NCI-H345 (cell line): ENCODE measurements around the gene CYP19A1.

ENCODE experiments used
- DNase-seq: peaks from one replicate; lab custom pipeline; 2025; lab: John Stamatoyannopoulos, UW

CYP19A1 gene

DNA sequence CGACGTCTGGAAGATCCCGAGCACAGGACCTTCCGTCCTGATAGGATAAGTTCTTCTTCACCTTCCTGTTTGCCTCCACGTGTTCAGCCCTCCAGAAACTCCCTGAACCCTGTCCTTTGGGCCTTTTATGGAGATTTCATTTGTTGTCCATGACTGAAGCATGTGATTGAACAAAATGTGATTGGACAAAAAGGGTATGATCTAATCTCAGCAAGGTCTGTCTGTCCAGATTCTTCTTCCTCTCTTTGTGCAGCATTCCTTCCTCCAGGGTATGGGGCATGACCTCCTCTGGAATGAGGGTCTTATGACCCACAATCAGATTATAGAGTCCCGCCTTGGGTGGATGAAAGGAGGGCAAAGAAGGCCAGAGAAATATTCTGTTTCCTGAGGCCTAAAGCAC, at the start of gene CYP19A1:
Gene CYP19A1, minus strand, starts transcription at position 101 of the 400 bp plus-strand sequence. CDS start 95,684 bp downstream, outside the sequence.
- no peak for DNase-seq

DNA sequence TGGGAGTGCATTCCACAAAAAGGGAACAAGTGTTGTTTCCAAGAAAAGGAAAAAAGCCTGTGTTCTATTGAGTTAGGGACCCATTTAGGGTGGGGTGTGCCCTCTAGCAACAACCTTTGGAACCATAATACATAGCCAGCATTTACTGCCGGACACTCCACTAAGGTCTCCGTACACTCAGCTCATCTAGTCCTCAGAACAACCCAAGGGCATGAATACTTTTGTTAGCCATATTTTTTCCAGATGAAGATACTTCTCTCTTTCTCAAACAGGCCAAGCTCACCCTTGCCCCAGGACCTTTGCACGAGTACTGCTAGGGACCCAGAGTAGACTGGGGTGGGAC, 49.3 kb upstream of the CYP19A1 start:
- no peak for DNase-seq

DNA sequence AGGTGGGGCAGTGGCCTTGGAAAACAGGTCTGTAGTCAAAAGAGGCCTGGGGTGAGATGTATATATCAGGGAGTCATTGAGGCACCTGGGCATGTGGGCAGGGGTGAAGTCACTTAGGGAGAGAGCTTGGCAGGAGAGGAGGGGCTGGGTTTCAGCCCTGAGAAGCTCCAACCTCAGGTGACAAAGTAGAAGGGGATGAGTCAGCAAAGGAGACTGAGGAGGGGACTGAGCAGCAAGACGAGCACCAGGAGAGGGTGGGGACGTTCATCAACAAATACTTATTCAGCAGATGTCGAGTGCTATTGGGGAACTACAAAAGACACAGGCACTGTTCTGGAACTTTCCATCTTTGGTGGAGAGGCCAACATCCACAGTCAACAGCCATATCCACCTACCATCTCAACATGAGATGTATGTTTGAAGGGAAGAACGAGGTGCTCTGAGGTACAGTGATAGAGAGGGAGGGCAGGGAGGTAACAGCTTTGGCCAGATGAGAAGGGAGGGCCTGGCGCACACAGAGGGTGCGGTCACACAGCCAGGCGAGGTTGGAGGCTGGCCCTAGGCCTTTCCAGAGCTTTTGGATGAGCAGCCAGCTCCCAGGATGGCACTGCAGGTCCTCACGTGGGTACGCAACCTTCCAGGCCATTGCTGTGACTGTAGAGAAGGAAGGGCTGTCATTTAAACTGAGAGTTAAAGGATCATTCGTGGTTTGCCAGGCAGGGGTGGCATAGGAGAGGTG, 48.7 kb upstream of the CYP19A1 start:
- no peak for DNase-seq

DNA sequence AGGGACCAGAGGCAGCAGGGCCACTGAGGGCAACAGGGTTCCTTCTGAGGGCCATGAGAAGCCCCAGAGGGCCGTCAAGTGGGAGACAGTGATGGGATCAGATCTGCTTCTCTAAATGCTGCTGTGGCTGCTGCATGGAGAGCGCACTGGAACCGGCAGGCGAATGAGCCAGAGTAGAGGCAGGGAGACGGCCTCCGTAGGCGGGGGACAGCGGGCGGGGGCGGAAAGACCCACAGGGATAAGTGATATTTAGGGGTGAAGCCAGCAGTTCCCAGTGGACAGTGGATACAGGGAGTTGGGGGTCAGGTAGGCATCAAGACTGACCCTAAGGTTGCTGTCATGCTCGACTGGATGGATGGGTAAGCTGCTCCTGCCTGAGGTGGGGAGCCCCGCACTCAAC, 48.1 kb upstream of the CYP19A1 start:
- DNase-seq, result no peak

DNA sequence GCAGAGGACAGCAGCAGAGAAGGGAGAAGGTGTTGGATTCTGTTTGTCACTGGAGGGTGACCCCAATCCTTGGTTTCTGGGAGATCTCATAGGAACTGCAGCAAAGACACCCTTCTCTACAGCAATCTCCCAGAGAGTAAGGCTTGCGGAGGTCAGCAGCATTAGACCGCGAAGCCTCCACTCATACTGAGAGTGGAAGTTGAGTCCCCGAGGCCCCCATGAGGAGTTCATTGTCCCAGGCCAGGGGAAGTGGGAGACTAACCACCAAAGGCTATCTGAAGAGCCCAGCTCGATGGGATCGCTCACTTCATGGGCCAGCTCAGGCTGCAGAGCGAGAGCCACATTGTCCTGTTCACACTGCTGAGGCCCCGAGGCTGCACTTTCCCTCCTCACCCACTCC, 47.6 kb upstream of the CYP19A1 start:
- no peak for DNase-seq

DNA sequence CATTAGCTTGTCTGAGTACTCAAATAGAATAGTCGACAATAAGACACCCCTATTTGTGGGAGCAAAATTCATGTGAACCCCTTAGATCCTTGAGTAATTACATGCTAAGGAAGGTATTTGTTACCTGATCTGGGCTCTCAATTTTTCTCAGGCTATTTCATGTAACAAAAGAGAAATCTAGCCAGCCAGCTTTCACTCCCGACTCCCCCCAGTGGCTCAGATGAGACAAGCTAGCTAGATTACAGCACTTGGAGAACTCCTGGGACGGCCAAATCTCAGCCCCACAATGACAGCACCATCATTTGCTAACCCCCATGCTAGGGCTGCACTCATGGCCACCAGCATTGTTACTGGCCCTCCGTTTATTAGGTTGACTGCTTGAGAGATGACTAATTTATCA, 44.4 kb upstream of the CYP19A1 start:
- DNase-seq, result no peak

DNA sequence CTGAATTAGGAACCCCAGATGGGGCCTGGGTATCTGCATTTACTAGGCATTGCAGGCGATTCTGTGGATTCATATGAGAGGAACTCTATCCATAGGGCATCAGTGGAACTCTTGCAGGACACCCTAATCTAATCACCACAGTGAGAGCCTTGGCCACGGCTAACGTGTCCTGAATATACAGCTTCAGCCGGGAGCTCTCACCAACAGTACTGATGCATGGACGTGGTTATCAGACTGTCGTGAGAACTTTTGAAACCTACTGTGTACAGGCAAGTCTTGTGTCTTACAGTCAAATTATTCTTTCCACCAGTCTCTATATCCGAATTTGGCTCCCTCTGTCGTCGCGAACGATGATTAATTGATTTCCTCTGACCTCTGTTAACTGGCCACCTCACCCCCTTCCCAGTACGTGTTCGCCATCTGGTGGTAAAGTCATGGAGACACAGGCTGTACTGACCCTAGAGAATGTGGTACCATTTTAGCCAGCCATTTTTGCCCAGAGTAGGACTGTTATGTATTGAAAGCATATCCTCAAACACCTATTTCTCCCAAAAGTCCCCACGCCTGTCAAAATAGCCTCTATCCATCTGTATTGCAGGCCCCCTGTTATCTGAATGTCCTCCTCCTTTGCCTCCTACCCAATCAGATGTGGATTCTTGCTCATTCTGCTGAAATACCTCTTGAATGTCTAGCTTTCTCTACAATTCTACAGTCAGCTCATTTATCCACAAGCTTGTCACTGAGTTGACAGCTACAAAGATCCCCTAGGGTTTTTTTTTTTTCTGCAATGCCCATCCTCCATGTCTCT, 42.8 kb upstream of the CYP19A1 start:
- peak; percentile 34 for DNase-seq

DNA sequence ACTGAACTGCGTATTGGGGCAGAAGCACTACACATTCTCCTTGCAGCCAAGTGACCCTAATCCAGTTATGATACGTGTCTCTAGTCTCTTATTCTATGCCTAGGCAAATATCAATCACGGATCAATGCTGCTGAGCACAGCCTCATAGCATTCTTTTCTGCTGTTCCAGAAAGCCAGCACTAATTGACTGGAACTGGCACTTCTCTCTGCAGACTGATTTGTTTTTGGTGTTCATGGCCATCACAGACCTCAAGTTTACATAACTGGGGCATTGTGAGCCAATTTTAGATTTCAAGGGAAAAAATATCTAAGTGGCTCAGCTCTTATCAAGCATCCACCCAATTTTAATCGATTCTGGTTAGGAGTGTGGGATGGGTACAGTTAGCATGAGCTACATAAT, 41.0 kb upstream of the CYP19A1 start:
- DNase-seq, result no peak

DNA sequence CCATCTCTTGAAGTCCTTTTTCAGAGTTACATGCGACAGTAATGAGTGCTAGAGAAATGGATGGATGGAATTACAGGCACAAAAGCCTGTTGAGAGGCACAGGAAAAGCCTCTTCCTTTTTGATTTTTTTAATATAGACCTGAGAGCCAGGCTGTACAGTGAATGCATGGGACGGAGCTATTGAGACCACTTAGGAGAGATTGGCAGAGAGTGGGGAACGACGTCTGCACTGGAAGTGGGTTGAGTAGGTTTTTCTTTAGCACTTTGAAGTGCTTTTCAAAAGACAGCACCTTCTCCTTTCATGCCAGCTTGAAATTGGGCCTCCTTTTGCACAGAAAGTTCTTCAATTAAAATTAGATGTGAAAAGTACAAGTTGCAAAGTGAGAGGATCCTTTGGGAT, 40.0 kb upstream of the CYP19A1 start:
- no peak for DNase-seq

DNA sequence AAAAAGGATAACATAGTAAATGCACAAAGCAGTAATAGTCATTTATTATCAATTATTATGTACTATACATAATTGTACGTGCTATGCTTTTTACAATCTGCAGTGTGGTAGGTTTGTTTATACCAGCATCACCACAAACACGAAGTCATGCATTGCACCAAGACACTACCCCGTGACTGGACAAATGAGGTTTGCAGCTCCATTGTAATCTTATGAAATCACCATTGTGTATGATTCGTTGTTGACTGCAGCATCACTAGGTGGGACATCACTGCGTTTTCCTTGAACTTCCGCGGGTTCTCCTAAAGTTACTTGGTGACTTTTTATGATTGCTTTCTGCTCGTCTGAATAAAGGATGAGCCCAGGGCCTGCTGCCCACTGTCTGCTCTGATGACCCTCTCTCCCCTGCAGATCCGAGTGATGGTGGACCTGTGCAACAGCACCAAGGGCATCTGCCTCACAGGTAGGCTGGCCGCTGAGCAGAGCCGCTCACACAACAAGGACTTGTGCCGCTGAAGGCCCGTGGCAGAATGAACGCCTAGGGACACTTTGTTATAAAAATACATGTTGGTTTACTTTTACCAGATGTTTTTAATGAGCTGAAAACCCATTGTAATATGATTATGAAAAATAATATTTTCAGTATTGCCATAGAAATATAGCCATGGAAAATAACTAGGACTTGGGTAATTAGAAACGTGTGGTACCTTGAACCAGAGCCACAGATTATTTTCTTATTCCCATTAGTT, 38.8 kb upstream of the CYP19A1 start:
- DNase-seq, result no peak

DNA sequence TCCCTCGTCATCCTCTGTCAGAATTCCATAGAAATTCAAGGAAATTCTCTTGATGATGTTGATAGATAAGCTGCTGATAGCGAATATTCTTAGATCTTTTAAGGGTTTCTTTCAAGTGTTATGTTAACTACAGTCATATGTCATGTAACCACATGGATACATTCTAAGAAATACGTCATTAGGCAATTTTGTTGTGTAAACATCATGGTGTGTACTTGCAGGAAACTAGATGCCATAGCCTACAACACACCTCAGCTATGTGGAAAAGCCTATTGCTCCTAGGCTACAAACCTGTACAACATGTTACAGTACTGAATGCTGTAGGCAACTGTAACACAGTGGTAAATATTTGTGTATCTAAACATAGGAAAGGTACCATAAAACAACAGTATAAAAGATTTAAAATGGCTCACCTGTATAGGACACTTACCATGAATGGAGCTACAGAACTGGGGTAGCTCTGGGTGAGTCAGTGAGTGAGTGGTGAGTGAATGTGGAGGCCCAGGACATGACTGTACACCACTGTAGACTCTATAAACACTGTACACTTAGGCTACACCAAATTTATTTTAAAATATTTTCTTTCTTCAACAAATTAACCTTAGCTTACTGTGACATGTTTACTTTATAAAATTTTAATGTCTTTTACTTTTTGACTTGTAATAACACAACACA, 37.7 kb upstream of the CYP19A1 start:
- DNase-seq, result no peak

DNA sequence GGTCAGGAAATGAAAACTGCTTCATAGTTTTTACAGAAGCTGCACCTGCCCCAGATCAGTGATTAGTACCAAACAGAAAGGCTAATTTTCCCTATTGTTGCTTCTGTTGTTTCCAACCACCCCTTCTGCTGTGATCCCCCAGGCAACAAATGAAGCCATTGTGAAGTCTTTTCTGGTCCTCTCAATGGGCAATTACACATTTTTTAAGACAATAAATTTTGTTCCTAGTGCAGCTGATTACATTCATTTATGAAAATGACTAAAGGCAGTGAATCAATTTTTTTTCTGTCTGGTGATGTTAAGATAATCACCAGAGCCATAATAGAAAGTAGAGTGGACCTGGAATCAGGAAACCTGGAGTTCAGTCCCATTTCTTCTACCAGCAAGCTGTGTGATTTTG, 35.7 kb upstream of the CYP19A1 start:
- no peak for DNase-seq

DNA sequence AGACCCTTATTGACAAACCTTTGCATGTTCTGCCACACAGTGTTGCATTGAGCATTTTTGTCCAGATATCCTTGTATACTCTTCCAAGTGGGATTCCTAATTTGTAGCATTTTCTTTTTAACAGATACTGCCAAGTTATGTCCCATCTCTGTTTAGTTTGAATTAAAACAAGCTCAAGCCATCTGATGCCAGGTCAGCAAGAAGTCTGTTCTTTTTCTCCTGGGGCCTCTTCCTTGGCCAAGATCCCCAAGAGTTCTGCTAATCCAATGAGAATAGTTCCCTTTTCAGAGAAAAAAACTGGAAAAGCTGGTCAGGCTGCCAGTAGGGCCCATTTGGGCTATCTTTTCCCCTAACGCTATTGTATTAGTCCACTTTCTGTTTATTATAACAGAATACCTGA, 32.9 kb upstream of the CYP19A1 start:
- DNase-seq, result no peak

DNA sequence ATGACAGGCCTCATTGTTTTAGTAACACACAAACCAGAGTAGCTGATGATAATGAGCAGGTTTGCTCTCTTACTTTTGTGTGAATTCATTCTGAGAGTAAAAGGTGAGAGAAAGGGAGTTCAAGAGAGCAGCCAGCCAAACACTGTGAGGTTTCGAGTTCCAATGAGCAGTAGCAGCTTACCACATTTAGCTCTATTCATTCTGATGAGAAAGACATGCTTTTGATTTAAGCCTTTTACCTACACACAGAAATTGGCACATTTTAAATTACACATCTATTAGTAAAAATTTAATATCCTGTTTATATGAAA, 31.0 kb upstream of the CYP19A1 start:
- no peak for DNase-seq

DNA sequence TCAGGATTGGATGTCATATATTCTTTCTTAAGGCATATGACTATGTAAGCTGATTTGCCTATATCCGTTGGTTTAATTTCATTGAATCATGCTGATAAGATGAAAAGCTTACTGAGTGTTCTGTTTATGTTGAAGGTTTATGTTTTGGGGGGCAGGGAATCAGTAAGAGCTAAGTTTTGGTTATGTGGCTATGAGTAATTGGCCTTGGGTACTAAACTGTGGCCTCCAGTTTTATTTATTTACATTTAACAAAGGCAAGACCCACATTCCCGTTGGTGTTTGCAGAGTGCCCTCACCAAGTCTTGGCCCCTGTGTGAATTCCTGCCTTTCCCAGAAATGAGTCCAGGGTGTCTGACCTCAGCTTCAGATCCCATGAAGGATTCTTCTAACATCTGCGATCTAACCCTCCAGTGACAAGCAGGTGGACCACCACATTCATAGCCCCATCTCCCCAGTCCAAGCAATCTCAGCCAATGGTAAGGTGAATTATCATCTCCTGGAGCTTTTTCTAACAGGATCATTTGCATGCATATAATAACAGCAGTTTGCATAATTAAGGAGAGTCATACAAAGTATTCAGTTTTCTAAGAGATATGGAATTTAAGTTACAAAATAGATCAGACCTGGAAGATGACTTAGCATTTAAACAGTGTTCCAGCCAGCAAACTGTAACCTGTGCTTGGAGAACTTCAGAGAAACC, 30.5 kb upstream of the CYP19A1 start:
- DNase-seq, result no peak

DNA sequence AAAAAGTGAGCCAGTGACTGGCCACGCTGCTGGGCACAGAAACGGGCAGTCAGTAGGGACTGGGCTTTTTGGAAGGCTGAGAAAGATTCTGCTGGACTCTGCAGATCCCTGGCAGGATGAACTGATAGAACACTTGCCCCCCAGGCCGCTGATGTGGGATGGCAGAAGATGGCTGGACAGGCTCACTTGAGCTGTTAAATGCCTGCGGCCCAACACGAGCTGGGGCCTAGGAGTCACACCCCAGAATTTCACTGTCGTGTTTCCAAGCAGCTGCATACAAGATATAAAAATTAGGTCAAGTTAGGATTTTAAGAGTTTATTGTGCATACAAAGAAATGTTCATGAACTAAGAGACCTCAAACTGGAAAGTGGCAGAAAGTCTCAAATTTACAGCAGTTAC, 29.9 kb upstream of the CYP19A1 start:
- no peak for DNase-seq

DNA sequence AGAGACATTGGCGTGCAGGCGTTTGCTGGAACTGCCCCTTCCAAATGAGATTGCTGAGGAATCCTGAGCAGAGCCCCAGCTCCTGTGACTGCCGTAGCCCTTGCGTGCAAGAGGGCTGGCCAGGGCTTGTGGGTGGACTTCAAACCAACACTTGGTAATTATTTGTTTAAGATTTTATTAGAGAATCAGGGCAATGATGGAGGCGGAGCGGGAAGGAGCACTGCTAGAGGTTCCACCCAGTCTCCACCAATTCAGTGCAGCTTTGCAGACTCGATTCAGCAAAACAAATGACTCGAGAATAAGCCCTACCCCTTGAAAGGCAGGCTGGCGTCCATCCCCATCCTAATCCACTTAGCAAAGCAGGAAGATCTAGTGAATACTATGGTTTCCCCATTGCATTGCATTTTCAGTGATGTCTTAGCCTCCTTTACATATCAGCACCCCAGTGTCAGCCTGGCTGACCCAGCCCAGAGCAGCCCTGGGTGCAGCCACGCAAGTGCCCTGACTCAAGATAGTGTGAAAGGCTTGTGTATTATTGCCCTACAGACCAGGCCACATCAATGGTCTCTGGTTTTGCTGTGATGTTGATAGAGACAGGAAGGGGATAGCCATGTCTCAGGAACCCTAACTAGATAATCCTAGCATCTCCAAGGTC, 29.1 kb upstream of the CYP19A1 start:
- no peak for DNase-seq

DNA sequence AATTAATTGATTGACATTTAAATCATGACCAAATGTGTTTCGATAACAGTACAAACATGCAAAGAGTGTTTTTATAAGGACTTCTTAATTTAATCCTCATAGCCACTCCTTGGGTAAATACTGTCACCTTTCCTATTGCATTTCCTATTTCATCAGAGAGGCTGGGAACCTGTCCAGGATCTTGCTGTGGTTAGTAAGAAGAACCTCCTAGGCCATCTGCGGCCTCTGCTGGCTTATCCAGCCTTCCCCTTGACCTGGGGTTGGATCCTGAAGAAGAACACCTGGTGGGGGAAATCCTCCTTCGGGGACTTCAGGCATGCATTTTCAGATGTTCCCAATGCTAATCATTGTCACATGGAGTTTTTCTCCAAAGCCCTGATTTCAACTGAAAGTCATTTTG, 28.5 kb upstream of the CYP19A1 start:
- DNase-seq, result no peak

DNA sequence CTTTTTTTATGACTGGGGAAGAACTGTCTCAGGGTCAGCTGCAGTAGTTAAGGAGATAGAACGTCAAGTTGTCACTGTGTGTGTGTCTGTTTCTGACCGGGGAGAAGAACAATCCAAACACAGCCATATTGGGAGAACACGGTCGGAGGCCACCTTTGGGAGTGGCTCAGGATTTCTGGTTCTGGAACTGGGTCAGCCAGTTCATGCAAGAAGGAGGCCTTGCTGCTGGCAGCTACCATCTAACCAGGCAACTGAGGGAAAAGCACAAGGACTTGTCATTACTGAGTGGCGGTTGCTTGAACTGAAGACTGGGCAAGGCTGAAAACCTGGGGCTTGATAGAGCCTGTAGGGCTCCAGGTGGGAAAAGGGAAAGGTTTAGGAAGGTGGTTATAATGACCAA, 27.7 kb upstream of the CYP19A1 start:
- DNase-seq, result no peak

DNA sequence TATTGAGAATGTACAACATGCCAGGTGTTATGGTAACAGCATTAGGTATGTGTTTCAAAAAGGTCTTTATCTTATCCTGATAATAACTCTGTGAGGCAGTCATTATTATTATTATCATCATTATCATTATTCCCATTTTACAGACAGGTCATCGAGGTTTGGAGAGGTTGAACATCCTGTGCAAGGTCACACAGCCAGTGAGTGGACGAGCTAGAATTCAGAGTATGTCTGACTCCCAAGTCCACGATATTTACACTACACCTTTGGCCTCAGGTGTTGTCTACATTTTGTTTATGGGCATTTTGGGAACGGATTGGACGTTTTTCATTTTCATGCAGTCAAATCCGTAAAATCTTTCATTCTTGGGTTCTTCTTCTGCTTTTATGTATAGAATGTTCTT, 27.0 kb upstream of the CYP19A1 start:
- DNase-seq, result no peak

DNA sequence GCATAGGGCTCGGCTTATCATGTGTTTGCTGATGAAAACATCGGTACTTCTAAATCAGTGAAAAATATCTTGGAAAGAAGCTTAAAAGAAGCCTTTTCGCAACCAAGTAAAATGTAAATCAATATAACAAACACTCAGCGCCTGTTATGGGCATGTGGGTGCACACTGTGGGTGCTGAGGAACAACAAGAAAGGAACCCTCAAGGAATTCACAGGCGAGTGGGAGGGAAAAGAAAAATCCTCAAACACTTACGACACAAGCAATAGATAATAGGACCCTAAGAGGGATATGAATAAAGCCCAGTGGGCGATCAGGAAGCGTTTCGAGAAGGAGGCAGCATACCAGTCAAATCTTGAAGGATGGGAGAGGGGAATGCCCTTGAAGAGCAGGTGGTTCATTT, 25.0 kb upstream of the CYP19A1 start:
- DNase-seq, result no peak

DNA sequence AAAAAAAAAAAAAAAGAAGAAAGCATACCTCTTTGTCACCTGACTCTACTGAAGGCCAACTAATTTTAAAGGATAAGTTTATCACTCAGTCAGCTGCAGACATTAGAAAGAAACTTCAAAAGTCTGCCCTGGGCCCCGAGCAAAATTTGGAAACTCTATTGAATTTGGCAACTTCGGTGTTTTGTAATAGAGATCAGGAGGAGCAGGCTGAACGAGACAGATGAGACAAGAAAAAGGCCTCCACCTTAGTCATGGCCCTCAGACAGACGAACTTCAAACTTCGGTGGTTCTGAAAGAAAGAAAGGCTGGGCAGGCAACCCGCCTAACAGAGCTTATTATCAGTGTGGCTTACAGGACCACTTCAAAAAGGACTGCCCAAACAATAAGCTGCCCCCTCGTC, 21.6 kb upstream of the CYP19A1 start:
- no peak for DNase-seq
